Subcutaneous abdominal adipose tissue (tissue), 5 donors: Measurements from ENCODE around the gene C4orf50.
"Not testable (repeated sequence)": the region's sequence is repeated elsewhere in the genome, so short reads cannot be mapped to it uniquely, and the experiment has no call there.

ENCODE experiments used
- H3K27ac ChIP-seq: one replicate; pipeline ENCODE4 v1.7.0; 2013; ENCODE audit warnings: low read depth, mild to moderate bottlenecking, inconsistent platforms, low read length, moderate library complexity
- H3K27me3 ChIP-seq, 5 donors: one replicate each; pipeline ENCODE4 v1.7.0; 2013; ENCODE audit warnings: low read length in 5 of 5, inconsistent platforms in 1 of 5; ENCODE audit not compliant: control insufficient read depth in 5 of 5, insufficient read depth in 4 of 5
- H3K36me3 ChIP-seq, 5 donors: one replicate each; pipeline ENCODE4 v1.7.0; 2013; ENCODE audit warnings: low read length in 5 of 5; ENCODE audit not compliant: control insufficient read depth in 5 of 5, insufficient read depth in 5 of 5
- H3K4me1 ChIP-seq, 5 donors: one replicate each; pipeline ENCODE4 v1.7.0; 2013; ENCODE audit warnings: low read length in 5 of 5, mild to moderate bottlenecking in 3 of 5, moderate library complexity in 1 of 5; ENCODE audit not compliant: control insufficient read depth in 5 of 5, insufficient read depth in 5 of 5
- H3K4me3 ChIP-seq, 5 donors: one replicate each; pipeline ENCODE4 v1.7.0; 2013; ENCODE audit warnings: low read length in 5 of 5, low read depth in 1 of 5
- H3K9ac ChIP-seq, 5 donors: one replicate each; pipeline ENCODE4 v1.7.0; 2013; ENCODE audit warnings: low read length in 5 of 5, mild to moderate bottlenecking in 4 of 5, moderate library complexity in 3 of 5
- H3K9me3 ChIP-seq, 5 donors: one replicate each; pipeline ENCODE4 v1.7.0; 2013; ENCODE audit warnings: low read length in 5 of 5; ENCODE audit not compliant: control insufficient read depth in 5 of 5
- donor health status: healthy.
- donor health status: healthy.
- donor health status: healthy.
- donor health status: healthy.
- donor health status: healthy.

The C4orf50 gene

DNA sequence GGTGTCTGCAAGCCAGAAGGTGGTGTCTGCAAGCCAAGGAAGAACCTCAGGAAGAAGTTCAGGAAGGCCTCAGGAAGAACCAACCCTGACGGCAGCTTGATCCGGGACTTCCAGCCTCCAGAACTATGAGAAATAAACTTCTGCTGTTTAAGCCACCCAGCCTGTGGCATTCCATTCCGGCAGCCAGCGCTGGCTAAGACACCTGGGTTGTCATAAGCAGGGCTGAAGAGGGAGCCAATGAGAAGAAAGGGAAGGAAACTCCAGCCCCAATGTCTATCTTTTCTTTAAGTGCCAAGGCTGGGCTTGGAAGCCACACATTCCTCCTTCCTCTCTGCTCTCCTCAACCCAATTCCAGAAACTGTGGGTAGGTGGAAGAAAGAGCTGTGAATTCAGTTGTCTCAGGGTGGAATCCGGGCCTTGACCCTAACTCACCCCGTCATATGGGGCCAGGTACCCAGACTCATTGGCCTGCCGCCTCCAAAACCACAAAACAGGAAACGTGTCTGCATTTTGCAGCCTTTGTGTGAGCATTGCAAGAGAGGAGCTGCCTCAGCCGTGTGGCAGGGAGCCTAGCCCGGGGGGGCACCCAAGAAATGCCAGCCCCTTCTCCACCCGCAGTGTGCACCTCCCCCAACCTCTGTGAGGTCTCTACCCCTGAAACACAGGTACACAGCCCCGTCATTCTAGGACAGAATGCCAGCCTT, 152.2 kb downstream of the C4orf50 start:
- no peaks in the 10 kb centered on the region for H3K4me1 ChIP-seq
- H3K36me3 ChIP-seq, result no peaks in the 10 kb centered on the region
- H3K9me3 ChIP-seq, result no peaks in the 10 kb centered on the region
- H3K27ac ChIP-seq, result no peak overlapping the region
- H3K9ac ChIP-seq, result no peak overlapping the region
- H3K4me3 ChIP-seq, result no peak overlapping the region
- peaks cover 0 to 24% (median 2%) of the 10 kb centered on the region in 5 donors for H3K27me3 ChIP-seq

DNA sequence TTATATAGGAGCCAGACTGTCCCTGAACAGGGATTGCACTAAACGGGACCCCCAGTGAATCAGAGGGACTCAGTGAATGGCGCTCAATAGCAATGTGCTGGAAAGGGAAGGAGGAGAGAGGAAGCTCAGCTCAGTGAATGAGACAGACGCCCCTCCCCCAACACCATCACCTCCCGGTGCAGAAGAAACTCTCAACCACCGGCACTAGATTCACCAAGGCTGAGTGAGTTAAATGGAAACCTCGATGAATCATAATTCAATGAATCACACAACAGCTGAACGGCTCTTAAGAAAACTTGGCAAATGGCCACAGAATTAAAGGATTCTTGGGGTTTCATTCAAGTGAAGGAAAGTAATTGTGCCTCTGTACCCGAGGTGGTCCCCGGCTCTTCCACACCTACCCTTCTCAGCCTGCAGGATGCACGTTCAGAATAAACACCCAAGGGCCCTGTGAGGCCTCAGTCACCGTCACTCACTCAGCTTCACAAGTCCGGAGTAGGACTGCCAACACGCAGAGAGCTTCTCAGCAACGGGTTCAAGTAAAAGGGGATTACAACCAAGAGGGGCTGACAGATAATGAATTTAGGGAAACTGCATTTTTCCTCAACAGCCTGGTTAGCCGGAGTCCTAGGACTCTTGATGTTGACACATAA, 154.6 kb downstream of the C4orf50 start:
- Histone ChIP-seq H3K4me1 (no peaks in the 10 kb centered on the region), H3K36me3 (no peaks in the 10 kb centered on the region), H3K4me3 (no peak overlapping the region), H3K9me3 (peaks cover 0 to 5% (median 0%) of the 10 kb centered on the region in 5 donors), H3K27me3 (peaks cover 0 to 17% (median 6%) of the 10 kb centered on the region in 5 donors), H3K9ac (no peak overlapping the region), H3K27ac (no peak overlapping the region)

DNA sequence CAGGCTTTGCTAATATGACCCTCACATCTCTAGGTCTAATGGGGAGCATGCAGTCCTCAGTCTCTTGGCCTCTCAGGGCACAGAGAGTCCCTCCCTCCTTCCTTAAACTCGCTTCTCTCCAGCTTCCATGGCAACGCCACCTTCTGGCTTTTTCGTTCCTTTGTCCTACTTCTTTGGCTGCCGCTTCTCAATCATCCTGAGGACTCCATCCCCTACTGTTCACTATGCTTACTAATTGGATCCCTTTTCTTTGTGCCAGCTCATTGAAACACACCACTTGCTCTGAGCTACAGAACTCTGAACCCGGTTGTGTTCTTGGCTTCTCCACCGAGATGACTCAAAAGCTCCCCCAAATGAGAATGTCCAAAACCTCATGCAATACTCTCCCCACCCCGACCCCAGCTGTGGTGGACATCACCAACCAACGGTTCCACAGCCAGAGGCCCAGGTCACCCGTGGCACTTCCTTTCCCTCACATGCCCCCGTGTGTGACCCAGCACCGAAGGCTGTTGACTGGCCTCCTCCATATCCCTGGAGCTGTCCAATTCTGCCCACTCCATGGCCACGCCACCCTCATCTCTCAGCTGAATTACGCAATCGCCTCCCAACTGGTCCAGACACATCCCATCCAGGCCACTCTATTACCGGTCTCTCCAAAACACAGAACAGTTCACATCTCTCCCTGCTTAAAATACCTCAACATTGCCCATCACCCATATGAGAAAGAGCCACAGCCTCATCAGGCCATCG, 160.0 kb downstream of the C4orf50 start:
- Histone ChIP-seq H3K9ac (no peak overlapping the region), H3K4me3 (no peak overlapping the region), H3K4me1 (no peaks in the 10 kb centered on the region), H3K27me3 (peaks cover 0 to 10% (median 2%) of the 10 kb centered on the region in 5 donors), H3K9me3 (peaks cover 0 to 5% (median 4%) of the 10 kb centered on the region in 5 donors), H3K36me3 (no peaks in the 10 kb centered on the region), H3K27ac (no peak overlapping the region)

DNA sequence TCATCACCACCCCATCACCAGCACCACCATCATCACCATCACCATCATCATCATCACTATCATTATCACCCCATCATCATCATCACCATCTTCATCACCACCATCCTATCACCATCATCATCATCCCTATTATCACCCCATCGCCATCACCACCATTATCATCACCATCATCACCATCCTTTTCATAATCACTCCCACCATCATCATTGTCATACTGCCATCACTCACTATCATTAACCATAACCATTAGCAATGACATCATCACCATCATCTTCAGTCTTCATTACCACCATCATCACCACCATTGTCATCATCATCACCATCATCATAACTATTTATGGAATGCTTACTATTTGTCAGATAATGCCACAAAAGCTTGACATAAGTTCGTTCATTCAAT, 161.0 kb downstream of the C4orf50 start:
- Histone ChIP-seq H3K9ac (no peak overlapping the region), H3K27me3 (peaks cover 0 to 9% (median 2%) of the 10 kb centered on the region in 5 donors), H3K36me3 (no peaks in the 10 kb centered on the region), H3K4me1 (no peaks in the 10 kb centered on the region), H3K4me3 (no peak overlapping the region), H3K27ac (no peak overlapping the region), H3K9me3 (peaks cover 0 to 5% (median 4%) of the 10 kb centered on the region in 5 donors)

DNA sequence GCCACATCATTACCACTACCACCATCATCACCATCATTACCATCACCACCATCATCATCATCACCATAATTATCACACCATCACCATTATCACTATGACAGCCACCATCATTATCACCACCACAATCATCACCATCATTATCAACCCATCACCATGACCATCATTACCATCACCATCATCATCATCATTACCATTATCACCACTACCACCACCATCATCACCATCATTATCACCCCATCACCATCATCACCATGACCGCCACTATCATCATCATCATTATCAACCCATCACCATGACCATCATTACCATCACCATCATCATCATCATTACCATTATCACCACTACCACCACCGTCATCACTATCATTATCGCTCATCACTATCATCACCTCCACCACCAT, 161.9 kb downstream of the C4orf50 start:
- H3K9me3 ChIP-seq, H3K4me1 ChIP-seq, H3K9ac ChIP-seq, H3K36me3 ChIP-seq, H3K27me3 ChIP-seq, H3K27ac ChIP-seq, H3K4me3 ChIP-seq: not testable (repeated sequence)

DNA sequence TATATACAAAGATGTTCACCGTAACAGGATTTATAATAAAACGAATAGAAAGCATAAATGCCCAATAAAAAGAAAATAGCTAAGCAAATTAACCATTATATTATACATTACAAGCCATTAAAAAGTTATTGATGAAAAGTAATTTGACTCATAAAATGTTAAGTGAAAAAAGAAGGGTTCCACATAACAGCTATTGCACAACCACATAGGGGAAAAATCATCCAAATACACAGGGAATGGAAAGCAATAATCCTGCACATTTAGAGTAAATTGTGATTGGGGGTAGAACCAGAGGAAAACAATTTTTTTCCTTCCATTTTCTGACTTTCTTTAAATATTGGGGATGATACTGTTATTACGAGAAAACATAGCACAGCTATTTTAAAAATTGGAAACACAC, 163.3 kb downstream of the C4orf50 start:
- H3K27ac ChIP-seq, result no peak overlapping the region
- H3K4me3 ChIP-seq, result no peak overlapping the region
- no peak overlapping the region for H3K9ac ChIP-seq
- no peaks in the 10 kb centered on the region for H3K36me3 ChIP-seq
- H3K9me3 ChIP-seq, result peaks cover 0 to 4% (median 0%) of the 10 kb centered on the region in 5 donors
- peaks cover 2 to 15% (median 5%) of the 10 kb centered on the region in 5 donors for H3K27me3 ChIP-seq
- no peaks in the 10 kb centered on the region for H3K4me1 ChIP-seq

DNA sequence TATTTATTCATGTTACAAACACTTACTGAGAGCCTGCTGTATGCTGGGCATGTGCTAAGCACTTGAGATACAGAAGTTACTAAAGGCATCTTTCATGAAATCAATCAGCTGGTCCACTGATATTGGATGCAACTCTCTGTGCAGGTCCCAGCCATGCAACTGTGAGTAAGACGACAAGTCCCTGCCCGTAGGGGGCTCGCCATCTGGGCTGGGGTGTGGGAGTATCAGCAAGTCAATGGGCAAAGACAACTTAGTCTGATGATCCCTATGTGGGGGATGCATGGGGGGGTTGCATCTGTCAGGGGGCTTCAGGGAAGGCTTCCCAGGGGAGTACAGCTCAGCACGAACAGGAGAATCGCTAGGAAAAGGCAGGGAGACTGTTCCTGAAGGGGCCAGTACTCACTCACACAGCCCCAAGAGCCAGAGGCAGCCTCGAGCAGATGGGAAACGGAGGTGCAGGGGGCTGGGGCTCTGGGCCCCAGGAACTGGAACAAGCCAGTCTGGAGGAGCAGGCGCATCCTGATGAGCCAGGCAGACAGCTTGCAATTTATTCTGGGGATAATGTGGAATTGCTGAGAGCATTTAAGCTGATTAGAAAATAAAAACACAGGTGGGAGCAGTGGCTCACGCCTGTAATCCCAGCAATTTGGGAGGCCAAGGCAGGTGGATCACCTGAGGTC, 165.6 kb downstream of the C4orf50 start:
- Histone ChIP-seq H3K4me1 (no peaks in the 10 kb centered on the region), H3K9me3 (peaks cover 0 to 4% (median 0%) of the 10 kb centered on the region in 5 donors), H3K4me3 (no peak overlapping the region), H3K27me3 (peaks cover 4 to 17% (median 10%) of the 10 kb centered on the region in 5 donors), H3K9ac (no peak overlapping the region), H3K36me3 (no peaks in the 10 kb centered on the region), H3K27ac (no peak overlapping the region)

DNA sequence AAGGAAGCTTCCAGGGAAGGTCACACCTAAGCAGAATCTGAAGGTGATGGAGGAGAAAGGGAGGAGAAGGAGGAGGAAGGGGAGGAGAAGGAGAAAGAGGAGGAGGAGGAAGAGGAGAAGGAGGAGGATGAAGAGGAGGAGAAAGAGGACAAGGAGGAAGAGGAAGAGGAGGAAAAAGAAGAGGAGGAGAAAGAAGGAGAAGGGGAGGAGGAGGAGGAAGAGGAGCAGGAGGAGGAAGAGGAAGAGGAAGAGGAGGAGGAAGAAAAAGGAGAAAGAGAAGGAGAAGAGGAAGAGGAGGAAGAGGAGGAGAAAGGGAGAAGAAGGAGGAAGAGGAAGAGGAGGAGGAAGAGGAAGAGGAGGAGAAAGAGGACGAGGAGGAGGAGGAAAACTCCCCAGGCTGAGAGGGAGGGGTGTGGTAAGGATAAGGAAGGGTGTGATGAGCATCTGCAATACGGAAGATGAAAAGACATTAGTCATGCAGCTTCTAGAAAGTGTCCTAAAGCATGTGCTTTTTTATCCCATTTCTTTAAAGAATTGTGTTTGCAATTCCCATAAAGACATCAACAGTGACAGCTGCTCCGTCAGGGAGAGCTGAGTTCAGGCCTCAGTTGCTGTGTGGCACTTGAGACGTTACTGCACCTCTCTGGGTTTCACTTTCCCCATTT, 166.5 kb downstream of the C4orf50 start:
- Histone ChIP-seq H3K36me3 (no peaks in the 10 kb centered on the region), H3K4me1 (no peaks in the 10 kb centered on the region), H3K27me3 (peaks cover 4 to 17% (median 10%) of the 10 kb centered on the region in 5 donors), H3K27ac (no peak overlapping the region), H3K9ac (no peak overlapping the region), H3K9me3 (peaks cover 0 to 4% (median 0%) of the 10 kb centered on the region in 5 donors), H3K4me3 (no peak overlapping the region)
